NT2/D1 (cell line): ENCODE measurements around the gene HNF1A.

Experiments used
- DNase-seq: peaks from one replicate; pipeline ENCODE4 v3.0.0-alpha.2; 2011; ENCODE audit warnings: low read depth, low spot score
- H3K27me3 ChIP-seq: 2 replicates; pipeline ENCODE4 v1.6.0; 2011; ENCODE audit warnings: mild to moderate bottlenecking; ENCODE audit not compliant: insufficient read length, insufficient read depth
- H3K36me3 ChIP-seq: 2 replicates; pipeline ENCODE4 v1.6.1; 2011; ENCODE audit warnings: mild to moderate bottlenecking, low read length, mixed read lengths; ENCODE audit not compliant: insufficient read depth, insufficient read length
- H3K4me1 ChIP-seq: 2 replicates; pipeline ENCODE4 v1.5.1; 2011; ENCODE audit not compliant: insufficient read depth, insufficient read length
- H3K4me3 ChIP-seq: 2 replicates; pipeline ENCODE4 v1.5.1; 2011; ENCODE audit warnings: low read depth; ENCODE audit not compliant: insufficient read length
- H3K9ac ChIP-seq: 2 replicates; pipeline ENCODE4 v1.6.0; 2011; ENCODE audit warnings: low read depth; ENCODE audit not compliant: insufficient read length
- H3K9me3 ChIP-seq: 2 replicates; pipeline ENCODE4 v1.5.1; 2011; ENCODE audit warnings: mild to moderate bottlenecking, low read length; ENCODE audit not compliant: insufficient read depth
- SUZ12 ChIP-seq: IDR thresholded peaks from 2 replicates; pipeline ENCODE4 v1.6.1; 2011; ENCODE audit not compliant: insufficient read length, insufficient read depth; ENCODE audit errors: extremely low read depth
- YY1 ChIP-seq: IDR thresholded peaks from 2 replicates; pipeline ENCODE4 v1.6.1; 2011; ENCODE audit not compliant: insufficient read length, insufficient read depth
- ZNF274 ChIP-seq: IDR thresholded peaks from 2 replicates; pipeline ENCODE4 v1.6.1; 2011; ENCODE audit warnings: mild to moderate bottlenecking, low read depth, low read length

Gene HNF1A

DNA sequence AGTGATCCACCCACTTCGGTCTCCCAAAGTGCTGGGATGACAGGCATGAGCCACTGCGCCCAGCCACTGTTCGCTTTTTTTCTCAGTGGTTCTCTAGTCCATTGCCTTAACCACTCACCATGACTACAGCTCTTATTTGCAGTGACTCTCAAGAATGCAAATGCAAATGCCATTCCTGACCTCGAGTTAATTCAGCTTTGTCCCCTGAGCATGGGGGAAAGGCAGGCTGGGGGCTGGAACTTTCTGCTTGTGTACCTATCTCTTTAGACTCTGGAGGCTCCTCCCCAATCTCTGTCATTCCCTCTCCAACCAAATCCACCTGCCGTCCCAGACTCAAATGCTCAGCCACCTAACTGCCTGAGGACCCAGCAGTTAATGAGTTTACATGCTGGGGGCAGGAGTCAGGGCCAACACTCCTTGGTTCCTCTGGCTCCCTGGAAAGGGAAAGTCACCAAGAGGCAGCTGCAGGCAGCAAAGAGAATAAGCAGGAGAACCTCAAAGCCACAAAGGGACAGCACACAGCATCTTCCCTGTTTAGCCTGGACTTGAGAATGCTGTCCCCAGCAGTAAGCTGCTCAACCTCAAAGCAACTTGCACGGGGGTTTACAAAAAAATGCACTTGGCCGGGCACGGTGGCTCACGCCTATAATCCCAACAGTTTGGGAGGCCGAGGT is 5.3 kb upstream of the HNF1A start:
- DNase-seq: peak; percentile 98
- Histone ChIP-seq H3K27me3 (no peaks in the 10 kb centered on the region), H3K9ac (peak overlapping the region; percentile 8), H3K36me3 (no peaks in the 10 kb centered on the region), H3K9me3 (no peaks in the 10 kb centered on the region), H3K4me1 (peaks cover 6% of the 10 kb centered on the region), H3K4me3 (no peak overlapping the region)
- TF ChIP-seq YY1: no peak
- no peak for TF ChIP-seq ZNF274
- no peak for TF ChIP-seq SUZ12

- Histone ChIP-seq H3K9me3 (no peaks in the 10 kb centered on the region), H3K9ac (no peak overlapping the region), H3K4me3 (no peak overlapping the region), H3K4me1 (peaks cover 3% of the 10 kb centered on the region), H3K36me3 (no peaks in the 10 kb centered on the region), H3K27me3 (no peaks in the 10 kb centered on the region)
- TF ChIP-seq SUZ12 (no peak), ZNF274 (no peak), YY1 (no peak)
- no peak for DNase-seq
Observed at GRCh38 chr12:120977531-120978295, 630 bp upstream of the HNF1A start.

GRCh38 chr12:120979220-120979861 is 998 bp downstream of the HNF1A start:
- Histone ChIP-seq H3K36me3 (no peaks in the 10 kb centered on the region), H3K27me3 (no peaks in the 10 kb centered on the region), H3K4me1 (no peaks in the 10 kb centered on the region), H3K4me3 (no peak overlapping the region), H3K9me3 (no peaks in the 10 kb centered on the region), H3K9ac (no peak overlapping the region)
- no peak for DNase-seq
- no peak for TF ChIP-seq SUZ12
- TF ChIP-seq YY1: no peak
- no peak for TF ChIP-seq ZNF274

DNA sequence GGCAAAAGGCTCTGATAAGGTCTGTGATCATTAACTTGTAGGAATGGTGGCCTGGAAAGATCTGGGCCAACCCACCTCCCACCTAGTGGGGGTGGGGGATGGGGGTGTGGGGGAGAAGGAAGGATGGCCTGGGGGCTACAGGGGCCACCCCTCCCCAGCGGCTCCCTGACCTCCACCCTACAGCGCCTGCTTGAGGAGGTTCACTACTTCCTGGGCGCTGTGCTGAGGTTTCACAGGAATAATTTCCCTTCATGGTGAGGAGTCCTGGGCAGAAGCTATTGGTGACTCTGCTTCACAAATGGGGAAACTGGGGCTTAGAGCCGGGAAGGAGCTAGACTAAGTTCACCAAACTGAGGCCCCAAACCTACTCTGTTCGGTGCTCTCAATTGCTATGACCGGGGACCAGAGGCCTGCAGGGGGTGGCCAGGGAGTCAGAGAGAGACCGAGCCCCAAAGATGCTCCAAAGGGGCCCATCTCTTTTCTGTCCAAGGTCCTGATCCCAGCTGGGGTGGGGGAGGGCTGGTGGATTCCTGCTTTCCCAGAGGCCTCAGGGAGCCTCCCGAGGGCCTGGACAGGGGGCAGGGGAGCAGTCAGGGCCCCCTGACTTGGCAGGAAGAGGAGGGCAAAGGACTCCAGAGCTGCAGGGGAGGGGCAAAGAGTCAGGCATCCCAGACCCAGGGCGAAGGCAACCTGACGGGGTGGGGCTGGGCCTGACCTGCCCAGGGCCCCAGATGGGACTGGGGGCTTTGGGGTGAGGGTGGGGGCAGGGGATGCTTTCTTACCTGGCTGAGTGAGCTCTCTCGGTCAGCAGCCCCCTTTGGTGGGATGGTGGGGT is 1.7 kb downstream of the HNF1A start:
- H3K4me3 ChIP-seq: no peak overlapping the region
- no peak overlapping the region for H3K9ac ChIP-seq
- no peaks in the 10 kb centered on the region for H3K36me3 ChIP-seq
- no peaks in the 10 kb centered on the region for H3K9me3 ChIP-seq
- no peak for DNase-seq
- H3K4me1 ChIP-seq: no peaks in the 10 kb centered on the region
- no peak for TF ChIP-seq ZNF274
- TF ChIP-seq SUZ12: no peak
- TF ChIP-seq YY1: no peak
- no peaks in the 10 kb centered on the region for H3K27me3 ChIP-seq

GRCh38 chr12:120980800-120981368 is 2.5 kb downstream of the HNF1A start:
- H3K9me3 ChIP-seq: no peaks in the 10 kb centered on the region
- no peak overlapping the region for H3K4me3 ChIP-seq
- no peaks in the 10 kb centered on the region for H3K4me1 ChIP-seq
- DNase-seq: no peak
- no peaks in the 10 kb centered on the region for H3K36me3 ChIP-seq
- H3K9ac ChIP-seq: no peak overlapping the region
- TF ChIP-seq YY1 (no peak), SUZ12 (no peak), ZNF274 (no peak)
- no peaks in the 10 kb centered on the region for H3K27me3 ChIP-seq

DNA sequence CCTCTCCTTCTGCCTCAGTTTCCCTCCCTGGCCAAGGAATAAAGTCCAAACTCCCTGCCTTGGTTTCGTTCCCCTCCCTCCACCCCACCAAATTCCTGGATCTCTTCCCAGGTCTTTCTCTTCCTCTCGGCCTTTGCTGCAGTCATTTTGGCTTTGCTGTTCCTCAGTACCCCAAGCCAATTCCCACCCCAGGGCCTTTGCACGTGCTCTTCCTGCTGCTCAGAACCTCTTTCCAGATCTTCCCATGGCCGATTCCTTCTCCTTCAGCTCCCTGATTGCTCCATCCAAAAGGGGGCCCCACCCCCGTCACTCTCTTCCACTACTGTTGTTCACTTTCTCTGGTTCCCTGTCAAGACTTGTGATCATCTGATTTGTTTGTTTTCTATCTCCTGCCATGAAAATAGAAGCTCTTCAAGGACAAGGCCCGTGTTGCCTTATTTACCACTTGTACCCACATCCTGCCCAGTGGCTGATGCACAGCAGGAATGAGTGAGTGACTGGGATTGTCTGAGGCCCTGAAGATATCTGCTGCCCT is 3.1 kb downstream of the HNF1A start:
- Histone ChIP-seq H3K9ac (no peak overlapping the region), H3K36me3 (no peaks in the 10 kb centered on the region), H3K27me3 (no peaks in the 10 kb centered on the region), H3K4me3 (no peak overlapping the region), H3K4me1 (no peaks in the 10 kb centered on the region), H3K9me3 (no peaks in the 10 kb centered on the region)
- no peak for DNase-seq
- no peak for TF ChIP-seq SUZ12
- TF ChIP-seq YY1: no peak
- no peak for TF ChIP-seq ZNF274
